NCI-H146 treated with DMSO at 0.1 percent for 48 hours (cell line): ENCODE data around the gene TNFAIP6.
A peak's percentile ranks its signal among the peaks of the same experiment; 100 is the strongest.
"Not testable (repeated sequence)": the region's sequence is repeated elsewhere in the genome, so short reads cannot be mapped to it uniquely, and the experiment has no call there.

Experiments
- DNase-seq: peaks from one replicate; lab custom pipeline; 2025; ENCODE audit not compliant: unreplicated experiment; lab: John Stamatoyannopoulos, UW

The TNFAIP6 gene

DNA sequence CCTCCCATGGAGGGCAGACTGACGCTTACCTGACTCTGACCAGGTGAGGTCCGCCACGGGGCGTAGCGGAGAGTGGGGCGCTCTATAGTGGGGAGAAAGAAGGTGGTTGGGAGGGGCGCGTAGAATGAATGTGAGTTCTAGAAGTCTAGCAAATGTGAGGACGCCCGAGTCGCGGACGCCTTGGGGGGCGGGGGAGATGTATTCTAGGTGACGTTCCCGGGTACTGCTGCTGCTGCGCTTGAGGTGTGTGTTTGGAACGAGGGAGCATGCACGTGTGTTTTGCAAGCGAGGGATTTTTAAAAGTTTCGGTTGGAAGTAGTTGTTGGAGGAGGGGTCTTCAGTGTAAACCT lies 53.1 kb downstream of the TNFAIP6 start:
- peak; percentile 21 for DNase-seq

DNA sequence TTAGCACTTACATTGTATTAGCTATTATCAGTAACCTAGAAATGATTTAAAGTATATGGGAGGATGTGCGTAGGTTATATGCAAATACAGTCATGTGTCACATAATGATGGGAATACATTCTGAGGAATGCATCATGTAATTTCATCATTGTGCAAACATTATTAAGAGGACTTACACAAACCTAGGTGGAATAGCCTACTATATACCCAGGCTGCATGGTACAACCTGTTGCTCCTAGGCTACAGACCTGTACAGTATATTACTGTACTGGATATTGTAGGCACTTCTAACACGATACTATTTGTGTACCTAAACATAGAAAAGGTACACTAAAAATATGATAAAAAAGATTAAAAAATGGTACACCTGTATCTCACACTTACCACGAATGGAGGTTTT lies 60.3 kb downstream of the TNFAIP6 start:
- DNase-seq = no peak

GRCh38 chr2:151421681-151422080 lies 64.3 kb downstream of the TNFAIP6 start:
- DNase-seq = not testable (repeated sequence)

DNA sequence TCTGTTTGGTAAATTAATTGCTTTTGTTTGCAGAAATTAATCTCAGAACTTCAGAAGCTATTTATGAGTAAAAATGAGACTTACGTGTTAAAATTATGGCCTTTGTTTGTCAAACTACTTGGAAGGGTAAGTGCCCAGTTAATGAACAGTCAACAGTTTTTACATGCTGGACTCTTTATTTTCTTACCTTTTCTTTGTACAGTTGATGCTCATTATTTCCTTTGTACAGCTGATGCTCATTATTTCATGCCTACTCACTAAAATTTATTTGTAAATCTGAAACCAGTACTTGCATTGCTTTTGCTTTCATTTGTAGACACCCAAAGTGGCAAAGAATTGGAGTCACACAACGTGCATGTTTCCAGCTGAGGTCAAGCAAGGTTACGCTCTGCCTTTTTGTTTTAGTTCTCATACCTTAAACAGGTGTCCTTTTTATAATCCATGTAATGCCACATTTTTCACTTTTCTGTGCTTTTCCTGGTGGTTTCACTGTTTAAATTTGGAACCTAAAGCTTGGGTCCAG lies 65.6 kb downstream of the TNFAIP6 start:
- no peak for DNase-seq

GRCh38 chr2:151423760-151424159 lies 66.4 kb downstream of the TNFAIP6 start:
- DNase-seq = no peak
